ENCODE data around the gene FOXP1. TPM values are rescaled to one million over a fixed set of nuclear protein-coding genes. Genes with fewer than 3 reads are reported as not detected.

The FOXP1 gene
- 5.6 to 8.0 TPM (median 7.7 TPM) in 5 replicates for total RNA-seq (2022; extraction: Qiagen RNA extraction; ENCODE audit: low read depth)

GRCh38 chr3:71583566-71584393 is at the start of gene FOXP1:
FOXP1 (minus strand) TSS chr3:71583728; CDS start chr3:71198381, 385,347 bp downstream.

Other genes starting within 250 kb of the FOXP1 start
- gene EIF4E3, start 141.7 kb upstream of the FOXP1 start, total RNA-seq (2022; extraction: Qiagen RNA extraction; ENCODE audit: low read depth) = 3.1 to 4.4 TPM (median 3.5 TPM) in 5 replicates
- 2.5 to 3.5 TPM (median 2.9 TPM) in 5 replicates for gene GPR27, start 170.1 kb upstream of the FOXP1 start, total RNA-seq (2022; extraction: Qiagen RNA extraction; ENCODE audit: low read depth)
- gene PROK2, start 201.4 kb upstream of the FOXP1 start, total RNA-seq (2022; extraction: Qiagen RNA extraction; ENCODE audit: low read depth) = not detected in 5 replicates

Data from A549 treated with GW870086 at 1 μM for 4 hours (cell line).